Limb (tissue), 2 donors: Measurements from ENCODE around the gene EHMT1.

ENCODE experiments used
- DNase-seq, 2 donors: peaks; one replicate each; pipeline ENCODE4 v3.0.0-alpha.2; 2016; ENCODE audit errors: extremely low spot score in 2 of 2

EHMT1 gene

GRCh38 chr9:137645211-137645610, 26.4 kb downstream of the EHMT1 start:
- no peak for DNase-seq

- no peak for DNase-seq
Observed at GRCh38 chr9:137646341-137646740, 27.5 kb downstream of the EHMT1 start.

- DNase-seq: no peak
Observed at GRCh38 chr9:137647096-137647714, 28.4 kb downstream of the EHMT1 start.

- DNase-seq: no peak
Observed at GRCh38 chr9:137648396-137648795, 29.6 kb downstream of the EHMT1 start.

GRCh38 chr9:137649553-137649952, 30.7 kb downstream of the EHMT1 start:
- DNase-seq: no peak

GRCh38 chr9:137650259-137650658, 31.5 kb downstream of the EHMT1 start:
- no peak for DNase-seq

GRCh38 chr9:137650779-137651178, 32.0 kb downstream of the EHMT1 start:
- DNase-seq: no peak

GRCh38 chr9:137656416-137656815, 37.6 kb downstream of the EHMT1 start:
- DNase-seq: no peak

GRCh38 chr9:137657606-137658005, 38.8 kb downstream of the EHMT1 start:
- no peak for DNase-seq

- DNase-seq: no peak
Observed at GRCh38 chr9:137658781-137659180, 40.0 kb downstream of the EHMT1 start.

GRCh38 chr9:137660144-137660543, 41.3 kb downstream of the EHMT1 start:
- DNase-seq: no peak

- no peak for DNase-seq
Observed at GRCh38 chr9:137663584-137663983, 44.8 kb downstream of the EHMT1 start.

- DNase-seq: no peak
Observed at GRCh38 chr9:137664676-137665075, 45.9 kb downstream of the EHMT1 start.

GRCh38 chr9:137665226-137665625, 46.4 kb downstream of the EHMT1 start:
- DNase-seq: no peak

- DNase-seq: peak in 1 of 2 donors; percentile 66
Observed at GRCh38 chr9:137665697-137666512, 47.1 kb downstream of the EHMT1 start.

GRCh38 chr9:137666513-137666822, 47.7 kb downstream of the EHMT1 start:
- no peak for DNase-seq

- DNase-seq: no peak
Observed at GRCh38 chr9:137666955-137667670, 48.3 kb downstream of the EHMT1 start.

GRCh38 chr9:137668203-137668602, 49.4 kb downstream of the EHMT1 start:
- no peak for DNase-seq

- DNase-seq: no peak
Observed at GRCh38 chr9:137669261-137669672, 50.5 kb downstream of the EHMT1 start.

- no peak for DNase-seq
Observed at GRCh38 chr9:137670391-137671195, 51.8 kb downstream of the EHMT1 start.

- no peak for DNase-seq
Observed at GRCh38 chr9:137671196-137671538, 52.4 kb downstream of the EHMT1 start.

- DNase-seq: no peak
Observed at GRCh38 chr9:137671721-137672120, 52.9 kb downstream of the EHMT1 start.
